NCI-H524 (cell line): Measurements from ENCODE around the gene JCAD.

Source experiments
- DNase-seq, 2 experiments: peaks; one replicate each; lab custom pipeline; 2025; lab: John Stamatoyannopoulos, UW

The JCAD gene

DNA sequence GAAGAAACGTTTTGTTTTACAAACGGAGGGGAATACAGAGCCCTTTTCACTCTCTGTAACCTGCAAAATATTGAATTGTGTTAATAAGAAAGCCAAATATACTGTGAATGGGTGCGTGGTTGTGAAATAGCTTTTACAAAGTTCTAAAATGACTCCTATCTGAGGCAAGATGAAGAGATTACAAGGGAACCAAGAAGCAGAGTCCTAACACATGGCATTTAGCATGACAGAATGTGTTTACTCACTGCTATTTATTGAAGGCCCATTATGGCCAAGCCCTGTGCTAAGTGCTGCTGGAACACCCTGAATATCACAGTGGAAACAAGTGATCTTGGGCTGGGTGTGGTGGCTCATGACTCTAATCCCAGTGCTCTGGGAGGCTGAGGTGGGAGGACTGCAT lies 12.9 kb downstream of the JCAD start:
- DNase-seq: no peak

DNA sequence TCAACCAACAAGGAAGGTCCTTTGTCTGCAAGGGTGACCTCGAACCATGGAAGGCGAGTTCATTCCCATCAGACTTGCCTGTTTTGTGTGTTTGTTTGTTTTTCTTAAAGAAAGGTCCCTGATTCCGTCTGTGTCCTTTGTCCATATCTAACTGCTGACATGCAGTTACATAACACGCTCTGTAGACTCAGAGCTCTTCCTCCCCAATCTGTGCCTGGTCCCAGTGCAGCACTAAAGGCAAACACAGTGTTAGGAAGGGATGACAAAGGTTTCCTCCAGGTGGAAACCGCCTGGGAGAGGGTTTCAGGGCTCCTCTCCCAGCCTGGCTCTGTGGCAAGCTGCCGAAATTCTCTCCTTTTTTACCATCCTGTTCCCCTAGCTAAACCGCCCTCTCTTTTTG lies 13.4 kb downstream of the JCAD start:
- DNase-seq: no peak

GRCh38 chr10:30043476-30044270 lies 15.7 kb downstream of the JCAD start:
- DNase-seq: no peak

DNA sequence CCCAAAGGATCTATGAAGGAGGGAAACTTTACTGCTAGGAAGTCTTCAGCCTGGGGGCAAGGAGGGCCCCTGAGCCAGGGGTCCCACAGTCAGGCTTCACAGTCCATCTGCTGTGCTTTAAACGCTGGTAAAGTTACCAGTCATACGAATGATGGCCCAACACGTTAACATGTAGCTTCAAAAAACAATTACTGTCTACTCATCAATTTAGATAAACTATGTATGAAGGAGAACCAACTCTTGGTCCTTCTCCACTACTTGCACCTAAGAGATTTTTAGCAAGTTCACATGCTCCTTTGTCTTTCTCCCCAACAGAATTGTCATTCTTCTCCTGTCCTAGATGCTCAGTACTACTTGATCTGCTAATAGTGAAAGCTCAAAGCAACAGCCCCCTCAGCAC lies 16.6 kb downstream of the JCAD start:
- no peak for DNase-seq

GRCh38 chr10:30041196-30042105 lies 17.9 kb downstream of the JCAD start:
- no peak for DNase-seq

GRCh38 chr10:30040597-30040996 lies 18.8 kb downstream of the JCAD start:
- no peak for DNase-seq

- DNase-seq: no peak
Observed at GRCh38 chr10:30039988-30040387, 19.4 kb downstream of the JCAD start.

DNA sequence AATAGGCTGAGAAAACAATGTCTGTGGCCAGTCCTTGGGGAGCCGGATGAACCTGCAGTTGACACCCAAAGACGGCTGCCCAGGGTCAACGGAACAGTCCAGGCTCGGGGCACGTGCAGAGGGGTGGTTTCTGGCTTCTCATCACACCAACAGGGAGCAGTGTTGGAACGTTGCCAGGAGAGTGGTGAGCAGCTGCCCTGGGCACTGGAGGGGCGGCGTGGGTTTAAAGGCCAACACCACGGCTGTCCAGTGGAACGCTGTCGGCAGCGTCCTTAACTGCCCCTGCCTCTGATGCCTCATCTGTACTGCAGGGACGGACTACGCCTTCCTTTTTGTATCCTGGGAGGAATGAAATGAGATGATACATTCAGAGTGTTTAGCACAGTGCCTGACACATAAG lies 19.8 kb downstream of the JCAD start:
- DNase-seq: no peak

DNA sequence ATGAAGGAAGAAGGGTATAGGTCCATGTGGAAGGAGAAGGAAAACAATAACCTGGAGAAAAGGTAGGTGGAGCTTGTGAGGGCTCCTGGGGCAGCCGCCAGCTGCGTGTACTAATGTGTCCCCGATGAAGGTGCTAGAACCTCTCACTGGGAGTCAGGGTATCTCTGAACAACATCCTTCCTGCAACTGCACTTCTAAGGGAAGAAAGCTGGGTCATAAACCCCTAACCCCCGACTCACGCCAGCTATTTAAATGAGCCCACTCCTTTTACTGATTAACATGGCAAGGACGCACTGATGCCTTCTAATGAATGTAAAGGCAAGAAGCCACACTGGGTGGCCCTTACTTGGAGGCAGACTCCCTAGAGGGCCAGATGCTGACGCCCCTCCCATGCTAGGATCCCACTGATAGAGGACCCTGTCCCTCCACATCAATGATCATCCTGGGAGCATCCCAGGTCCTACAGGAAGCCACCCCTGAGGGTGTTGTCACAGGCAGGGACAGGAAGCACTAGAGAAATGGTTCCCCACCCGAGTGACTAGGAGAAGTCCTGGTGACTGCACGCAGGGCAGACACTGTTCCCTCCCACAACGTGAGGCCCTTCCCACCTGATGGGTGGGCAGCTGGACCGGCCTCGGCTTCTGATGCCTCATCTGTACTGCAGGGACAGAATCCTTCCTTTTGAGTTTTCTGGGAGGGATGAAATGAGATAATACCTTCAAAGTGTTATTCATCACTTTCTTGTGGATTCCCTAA lies 20.4 kb downstream of the JCAD start:
- DNase-seq: no peak

DNA sequence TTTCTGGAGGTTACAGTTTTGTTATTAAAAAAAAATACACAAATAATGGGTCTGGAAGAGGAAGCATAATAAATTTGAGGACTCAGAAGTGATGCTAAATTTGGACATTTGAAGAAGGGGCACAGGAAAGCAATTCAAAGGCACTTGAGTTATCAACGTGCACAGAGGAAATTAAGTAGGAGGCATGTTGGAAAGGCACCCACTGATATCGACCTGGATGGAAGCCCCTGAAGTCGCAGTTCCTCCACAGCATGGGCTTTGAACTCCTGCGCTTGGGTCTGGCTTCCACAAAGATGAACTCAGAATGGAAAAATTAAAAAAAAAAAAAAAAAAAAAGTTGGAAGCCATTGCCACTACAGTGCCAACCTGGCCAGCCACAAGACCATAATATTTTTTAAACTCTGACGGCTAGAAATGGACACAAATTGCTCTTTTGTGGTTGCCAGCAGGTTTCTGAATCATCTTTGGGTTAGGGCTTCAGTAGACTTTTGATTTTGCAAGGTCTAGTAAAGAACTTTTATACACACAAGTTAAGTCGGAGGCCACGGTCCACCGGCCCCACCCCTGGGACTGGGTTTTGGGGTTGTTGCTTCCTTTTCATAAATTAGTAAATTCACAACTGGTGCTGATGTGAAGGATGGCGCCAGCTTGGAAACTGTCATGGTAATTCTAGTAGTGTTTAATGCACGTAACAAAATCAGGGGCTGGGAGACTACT lies 21.6 kb downstream of the JCAD start:
- DNase-seq: no peak

GRCh38 chr10:30036811-30037210 lies 22.6 kb downstream of the JCAD start:
- DNase-seq: no peak

DNA sequence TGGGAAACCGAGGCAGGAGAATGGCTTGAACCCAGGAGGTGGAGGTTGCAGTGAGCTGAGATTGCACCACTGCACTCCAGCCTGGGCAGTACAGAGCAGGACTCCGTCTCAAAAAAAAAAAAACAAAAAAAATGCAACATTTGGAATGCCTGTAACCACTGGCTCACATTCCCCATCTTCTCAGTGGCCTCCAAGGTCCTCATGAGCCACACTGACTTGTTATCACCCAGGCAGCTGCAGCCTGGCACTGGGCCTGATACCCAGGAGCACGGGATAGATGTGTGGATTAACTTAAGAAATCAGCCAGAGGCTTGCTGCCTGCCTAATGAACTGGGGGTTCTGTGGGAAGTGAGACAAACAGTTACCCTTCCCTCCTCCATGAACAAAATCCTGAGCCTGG lies 23.0 kb downstream of the JCAD start:
- no peak for DNase-seq

GRCh38 chr10:30034433-30035137 lies 24.8 kb downstream of the JCAD start:
- no peak for DNase-seq

DNA sequence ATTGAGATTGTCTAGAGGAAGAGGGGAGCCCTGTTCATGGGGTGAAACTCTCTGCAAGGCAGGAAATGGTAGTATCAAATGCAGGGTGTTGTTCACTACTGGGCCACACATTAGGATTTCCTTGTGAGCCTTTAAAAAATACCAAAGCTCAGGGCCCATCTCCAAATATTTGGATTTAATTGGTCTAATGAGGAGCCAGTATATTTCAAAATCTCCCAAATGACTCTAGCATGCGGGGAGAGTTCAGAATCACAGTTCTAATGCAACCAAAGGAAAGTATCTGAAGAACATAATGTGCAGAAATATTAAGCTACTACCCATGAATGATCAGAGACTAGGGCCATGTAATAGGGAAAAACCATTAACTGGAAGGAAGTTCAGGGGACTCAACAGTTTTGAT lies 27.3 kb downstream of the JCAD start:
- no peak for DNase-seq

GRCh38 chr10:30029872-30030256 lies 29.5 kb downstream of the JCAD start:
- DNase-seq: no peak

- no peak for DNase-seq
Observed at GRCh38 chr10:30029164-30029871, 30.1 kb downstream of the JCAD start.

- DNase-seq: no peak
Observed at GRCh38 chr10:30028738-30029030, 30.7 kb downstream of the JCAD start.

GRCh38 chr10:30028006-30028737 lies 31.2 kb downstream of the JCAD start:
- DNase-seq: no peak

- no peak for DNase-seq
Observed at GRCh38 chr10:30027057-30028005, 32.1 kb downstream of the JCAD start.
